ENCODE measurements around the gene MYPN. TPM values are rescaled to one million over a fixed set of nuclear protein-coding genes. Genes with fewer than 3 reads are reported as not detected.

Gene MYPN
- total RNA-seq, 2 donors from 2014 or later = 1.5 to 1.8 TPM

GRCh38 chr10:68144709-68145108 is 35.4 kb downstream of the MYPN start:
- Histone ChIP-seq H3K4me3 (no peak overlapping the region), H3K36me3 (no peaks in the 10 kb centered on the region), H3K27ac (no peak overlapping the region), H3K4me1 (replicated peaks) (no peaks in the 10 kb centered on the region), H3K27me3 (replicated peaks; ENCODE audit: insufficient read depth) (no peaks in the 10 kb centered on the region), H3K9me3 (no peaks in the 10 kb centered on the region)
- 85% methylated on average over 6 of the region's 6 CpGs for WGBS
- intact Hi-C loops (cut with DNase I) = no loop called here
- no peak for DNase-seq (ENCODE audit: low spot score)
- TF ChIP-seq POLR2AphosphoS5 (IDR thresholded peaks at IDR 0.05) (no peak), POLR2A (IDR thresholded peaks at IDR 0.05) (no peak), CTCF (IDR thresholded peaks at IDR 0.05) (no peak)

GRCh38 chr10:68145705-68146104 is 36.4 kb downstream of the MYPN start:
- TF ChIP-seq CTCF (IDR thresholded peaks at IDR 0.05) = no peak
- TF ChIP-seq POLR2AphosphoS5 (IDR thresholded peaks at IDR 0.05) = no peak
- no peak for TF ChIP-seq POLR2A (IDR thresholded peaks at IDR 0.05)
- intact Hi-C loops (cut with DNase I) = no loop called here
- H3K27ac ChIP-seq = no peak overlapping the region
- H3K27me3 ChIP-seq (replicated peaks; ENCODE audit: insufficient read depth) = no peaks in the 10 kb centered on the region
- 53% methylated on average over 3 of the region's 3 CpGs for WGBS
- no peaks in the 10 kb centered on the region for H3K9me3 ChIP-seq
- H3K4me3 ChIP-seq = no peak overlapping the region
- H3K36me3 ChIP-seq = no peaks in the 10 kb centered on the region
- H3K4me1 ChIP-seq (replicated peaks) = no peaks in the 10 kb centered on the region
- no peak for DNase-seq (ENCODE audit: low spot score)

GRCh38 chr10:68146133-68146532 is 36.8 kb downstream of the MYPN start:
- 92% methylated on average over 1 of the region's 1 CpG for WGBS
- Histone ChIP-seq H3K9me3 (no peaks in the 10 kb centered on the region), H3K36me3 (no peaks in the 10 kb centered on the region), H3K27ac (no peak overlapping the region), H3K27me3 (replicated peaks; ENCODE audit: insufficient read depth) (no peaks in the 10 kb centered on the region), H3K4me3 (no peak overlapping the region), H3K4me1 (replicated peaks) (no peaks in the 10 kb centered on the region)
- no peak for DNase-seq (ENCODE audit: low spot score)
- intact Hi-C loops (cut with DNase I) = no loop called here
- TF ChIP-seq CTCF (IDR thresholded peaks at IDR 0.05) (no peak), POLR2A (IDR thresholded peaks at IDR 0.05) (no peak), POLR2AphosphoS5 (IDR thresholded peaks at IDR 0.05) (no peak)

- Histone ChIP-seq H3K4me1 (replicated peaks) (no peaks in the 10 kb centered on the region), H3K4me3 (no peak overlapping the region), H3K27me3 (replicated peaks; ENCODE audit: insufficient read depth) (no peaks in the 10 kb centered on the region), H3K9me3 (no peaks in the 10 kb centered on the region), H3K27ac (no peak overlapping the region), H3K36me3 (no peaks in the 10 kb centered on the region)
- intact Hi-C loops (cut with DNase I) = no loop called here
- TF ChIP-seq POLR2A (IDR thresholded peaks at IDR 0.05) (no peak), POLR2AphosphoS5 (IDR thresholded peaks at IDR 0.05) (no peak), CTCF (IDR thresholded peaks at IDR 0.05) (no peak)
- no peak for DNase-seq (ENCODE audit: low spot score)
- WGBS = 100% methylated on average over 1 of the region's 1 CpG
Observed at GRCh38 chr10:68151453-68151852, 42.2 kb downstream of the MYPN start.

- DNase-seq (ENCODE audit: low spot score) = no peak
- Histone ChIP-seq H3K4me1 (replicated peaks) (no peaks in the 10 kb centered on the region), H3K4me3 (no peak overlapping the region), H3K27ac (no peak overlapping the region), H3K9me3 (no peaks in the 10 kb centered on the region), H3K36me3 (no peaks in the 10 kb centered on the region), H3K27me3 (replicated peaks; ENCODE audit: insufficient read depth) (no peaks in the 10 kb centered on the region)
- TF ChIP-seq POLR2A (IDR thresholded peaks at IDR 0.05) = no peak
- no peak for TF ChIP-seq CTCF (IDR thresholded peaks at IDR 0.05)
- no peak for TF ChIP-seq POLR2AphosphoS5 (IDR thresholded peaks at IDR 0.05)
- intact Hi-C loops (cut with DNase I) = no loop called here
- WGBS = 8% methylated on average over 8 of the region's 8 CpGs
Observed at GRCh38 chr10:68153473-68154210, 44.4 kb downstream of the MYPN start.
